ENCODE data around the gene PDLIM4. TPM values are rescaled to one million over a fixed set of nuclear protein-coding genes. Genes with fewer than 3 reads are reported as not detected.

Gene PDLIM4
- total RNA-seq, 1 experiment from 2014 or later, result 47.2 TPM

DNA sequence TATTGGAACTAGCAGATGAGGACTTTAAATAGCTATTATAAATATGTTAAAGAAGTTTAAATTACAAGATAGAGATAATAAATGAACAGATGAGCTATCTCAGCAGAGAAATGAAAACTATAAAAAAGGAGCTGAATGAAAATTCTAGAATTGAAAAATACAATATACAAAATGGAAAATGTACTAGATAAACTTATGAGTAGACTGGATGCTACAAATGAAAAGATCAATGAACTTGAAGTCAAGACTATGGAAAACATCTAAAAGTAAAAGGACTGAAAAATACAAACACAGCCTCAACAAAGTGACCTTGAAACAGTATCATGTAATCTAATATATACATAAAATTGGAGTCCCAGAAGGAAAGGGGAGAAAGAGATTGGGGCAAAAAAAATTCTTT lies 10.7 kb upstream of the PDLIM4 start:
- no peaks in the 10 kb centered on the region for H3K36me3 ChIP-seq (ENCODE audit: low read depth)
- H3K27ac ChIP-seq, result no peak overlapping the region
- peaks cover 4% of the 10 kb centered on the region; the same call in 1 of the 2 replicates for H3K9me3 ChIP-seq (ENCODE audit: insufficient read depth, low read depth)
- ChIA-PET CTCF (no interaction called here), POLR2A (ENCODE audit: unreplicated experiment) (no interaction called here)
- H4K20me1 ChIP-seq (ENCODE audit: insufficient read depth), result no peaks in the 10 kb centered on the region
- TF ChIP-seq EZH2 (IDR thresholded peaks at IDR 0.05; ENCODE audit: low read depth), result no peak
- H2AFZ ChIP-seq, result no peak overlapping the region
- peaks cover 10% of the 10 kb centered on the region for H3K4me1 ChIP-seq (replicated peaks; ENCODE audit: insufficient read depth)
- no TSS peak for BruUV-seq (replicated peaks)
- H3K4me2 ChIP-seq, result no peak overlapping the region
- H3K27me3 ChIP-seq (ENCODE audit: insufficient read depth, low read depth), result no peaks in the 10 kb centered on the region
- no peak overlapping the region for H3K4me3 ChIP-seq
- intact Hi-C loops (cut with micrococcal nuclease; ENCODE audit: unreplicated experiment), result no loop called here
- H3K9me2 ChIP-seq (ENCODE audit: insufficient read depth), result no peaks in the 10 kb centered on the region
- no peaks in the 10 kb centered on the region for H3K79me2 ChIP-seq (ENCODE audit: low read depth)
- H3F3A ChIP-seq (ENCODE audit: insufficient read depth, low read depth), result no peaks in the 10 kb centered on the region
- no peak for DNase-seq

DNA sequence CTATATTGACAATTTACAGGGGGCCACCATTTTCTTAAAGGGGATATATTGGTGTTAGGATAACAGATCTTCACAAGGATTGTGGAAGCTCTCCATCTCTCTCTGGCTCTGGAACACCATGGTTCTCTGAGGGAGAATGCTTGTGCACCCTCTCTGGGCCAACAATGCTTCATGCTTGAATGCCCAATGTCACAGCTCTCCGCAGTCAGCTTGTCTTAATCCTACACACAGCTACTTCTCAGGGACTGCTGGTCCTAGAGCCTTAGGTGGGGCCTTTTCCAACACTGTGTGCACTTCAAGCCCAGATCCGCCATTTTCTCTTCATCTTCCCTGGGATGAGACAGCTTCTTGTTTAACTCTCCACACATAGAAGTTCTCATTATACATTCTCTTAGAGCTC lies 6.9 kb upstream of the PDLIM4 start:
- BruUV-seq (replicated peaks), result no TSS peak
- ChIA-PET POLR2A (ENCODE audit: unreplicated experiment) (no interaction called here), CTCF (interaction anchor here (0.7 kb wide), 1 partner anchor 11 kb away, joined by 3 read pairs; no protein-coding TSS in a partner anchor)
- Histone ChIP-seq H3K9me2 (ENCODE audit: insufficient read depth) (no peaks in the 10 kb centered on the region), H2AFZ (no peak overlapping the region), H3K4me2 (no peak overlapping the region), H3K4me1 (replicated peaks; ENCODE audit: insufficient read depth) (peaks cover 12% of the 10 kb centered on the region), H3K36me3 (ENCODE audit: low read depth) (no peaks in the 10 kb centered on the region), H3F3A (ENCODE audit: insufficient read depth, low read depth) (no peaks in the 10 kb centered on the region; the same call in 1 of the 2 replicates), H3K27me3 (ENCODE audit: insufficient read depth, low read depth) (no peaks in the 10 kb centered on the region), H3K79me2 (ENCODE audit: low read depth) (no peaks in the 10 kb centered on the region), H3K4me3 (no peak overlapping the region), H4K20me1 (ENCODE audit: insufficient read depth) (no peaks in the 10 kb centered on the region), H3K9me3 (ENCODE audit: insufficient read depth, low read depth) (0 out of 2 replicates have a peak, but pooled peaks cover 4% of the 10 kb centered on the region), H3K27ac (no peak overlapping the region)
- no peak for DNase-seq
- intact Hi-C loops (cut with micrococcal nuclease; ENCODE audit: unreplicated experiment), result no loop called here
- no peak for TF ChIP-seq EZH2 (IDR thresholded peaks at IDR 0.05; ENCODE audit: low read depth)

DNA sequence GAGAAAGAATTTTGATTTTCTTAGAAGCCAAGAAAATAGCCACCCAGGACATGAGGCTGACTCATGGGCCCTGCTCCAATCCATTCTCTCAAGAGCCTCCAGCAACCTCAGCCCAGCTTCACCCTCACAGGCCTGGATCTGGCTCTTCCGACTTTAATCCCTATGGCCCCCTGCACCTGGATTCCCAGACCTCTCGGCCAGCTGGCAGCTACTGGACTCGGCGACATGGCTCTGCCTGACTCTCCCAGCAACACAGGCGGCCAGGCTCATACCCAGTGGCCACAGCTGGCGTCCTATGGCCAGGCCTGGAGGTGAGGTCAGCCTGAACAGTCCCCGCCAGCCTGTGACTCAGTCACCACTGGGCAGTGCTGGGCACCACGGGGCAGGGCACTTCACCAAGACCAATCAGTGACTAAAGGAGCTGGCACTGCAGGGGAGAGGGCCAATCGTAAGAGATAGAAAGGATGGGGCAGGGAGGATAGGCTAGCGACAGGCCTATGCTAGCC lies 6.2 kb upstream of the PDLIM4 start:
- no TSS peak for BruUV-seq (replicated peaks)
- Histone ChIP-seq H3K9me3 (ENCODE audit: insufficient read depth, low read depth) (0 out of 2 replicates have a peak, but pooled peaks cover 3% of the 10 kb centered on the region), H3K27ac (no peak overlapping the region), H3K4me2 (no peak overlapping the region), H3F3A (ENCODE audit: insufficient read depth, low read depth) (no peaks in the 10 kb centered on the region; the same call in 1 of the 2 replicates), H4K20me1 (ENCODE audit: insufficient read depth) (no peaks in the 10 kb centered on the region), H3K4me1 (replicated peaks; ENCODE audit: insufficient read depth) (peaks cover 12% of the 10 kb centered on the region), H3K36me3 (ENCODE audit: low read depth) (no peaks in the 10 kb centered on the region), H3K79me2 (ENCODE audit: low read depth) (no peaks in the 10 kb centered on the region), H2AFZ (no peak overlapping the region), H3K27me3 (ENCODE audit: insufficient read depth, low read depth) (no peaks in the 10 kb centered on the region), H3K9me2 (ENCODE audit: insufficient read depth) (no peaks in the 10 kb centered on the region), H3K4me3 (no peak overlapping the region)
- no peak for DNase-seq
- CTCF ChIA-PET, result interaction anchor here (0.7 kb wide), 1 partner anchor 12 kb away, joined by 3 read pairs; no protein-coding TSS in a partner anchor
- intact Hi-C loops (cut with micrococcal nuclease; ENCODE audit: unreplicated experiment), result no loop called here
- no peak for TF ChIP-seq EZH2 (IDR thresholded peaks at IDR 0.05; ENCODE audit: low read depth)
- TF ChIP-seq, protein P1, sequence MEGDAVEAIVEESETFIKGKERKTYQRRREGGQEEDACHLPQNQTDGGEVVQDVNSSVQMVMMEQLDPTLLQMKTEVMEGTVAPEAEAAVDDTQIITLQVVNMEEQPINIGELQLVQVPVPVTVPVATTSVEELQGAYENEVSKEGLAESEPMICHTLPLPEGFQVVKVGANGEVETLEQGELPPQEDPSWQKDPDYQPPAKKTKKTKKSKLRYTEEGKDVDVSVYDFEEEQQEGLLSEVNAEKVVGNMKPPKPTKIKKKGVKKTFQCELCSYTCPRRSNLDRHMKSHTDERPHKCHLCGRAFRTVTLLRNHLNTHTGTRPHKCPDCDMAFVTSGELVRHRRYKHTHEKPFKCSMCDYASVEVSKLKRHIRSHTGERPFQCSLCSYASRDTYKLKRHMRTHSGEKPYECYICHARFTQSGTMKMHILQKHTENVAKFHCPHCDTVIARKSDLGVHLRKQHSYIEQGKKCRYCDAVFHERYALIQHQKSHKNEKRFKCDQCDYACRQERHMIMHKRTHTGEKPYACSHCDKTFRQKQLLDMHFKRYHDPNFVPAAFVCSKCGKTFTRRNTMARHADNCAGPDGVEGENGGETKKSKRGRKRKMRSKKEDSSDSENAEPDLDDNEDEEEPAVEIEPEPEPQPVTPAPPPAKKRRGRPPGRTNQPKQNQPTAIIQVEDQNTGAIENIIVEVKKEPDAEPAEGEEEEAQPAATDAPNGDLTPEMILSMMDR (conservative IDR thresholded peaks at IDR 0.05), result no peak
- POLR2A ChIA-PET (ENCODE audit: unreplicated experiment), result interaction anchor here (0.6 kb wide), 1 partner anchor 43 kb away, joined by 5 read pairs; no protein-coding TSS in a partner anchor

DNA sequence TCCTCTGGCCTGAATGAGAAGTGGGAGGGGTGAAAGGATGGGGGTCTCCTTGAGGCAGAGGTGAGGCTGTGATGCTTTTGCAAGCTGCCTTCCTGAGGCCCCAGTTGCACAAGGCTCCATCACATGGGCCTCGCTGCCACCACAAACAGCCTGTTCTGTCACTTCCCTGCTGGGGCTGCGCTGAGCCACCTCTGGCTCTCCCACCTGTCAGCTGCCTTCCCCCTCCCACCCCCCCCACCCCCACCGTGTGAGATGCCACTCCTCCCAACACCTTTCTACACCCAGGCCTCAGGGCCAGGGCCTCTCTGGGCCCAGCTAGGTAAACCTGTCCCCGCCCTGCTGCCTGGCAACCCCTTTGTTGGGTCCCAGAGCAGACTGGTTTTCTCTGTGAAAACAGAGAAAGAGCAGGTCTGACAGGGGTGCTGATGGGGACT lies 4.5 kb upstream of the PDLIM4 start:
- H3K36me3 ChIP-seq (ENCODE audit: low read depth), result no peaks in the 10 kb centered on the region
- peaks cover 12% of the 10 kb centered on the region for H3K4me1 ChIP-seq (replicated peaks; ENCODE audit: insufficient read depth)
- peak; percentile 39 to 67 for DNase-seq
- H3K4me2 ChIP-seq, result no peak overlapping the region
- H3F3A ChIP-seq (ENCODE audit: insufficient read depth, low read depth), result no peaks in the 10 kb centered on the region; the same call in 1 of the 2 replicates
- H3K27ac ChIP-seq, result no peak overlapping the region
- intact Hi-C loops (cut with micrococcal nuclease; ENCODE audit: unreplicated experiment), result no loop called here
- ChIA-PET POLR2A (ENCODE audit: unreplicated experiment) (interaction anchor here (0.5 to 0.6 kb wide), 3 partner anchors 26 to 212 kb away, joined by 3 to 8 read pairs (median 3); partner anchors contain the start of genes P4HA2 and SLC22A4), CTCF (no interaction called here)
- H3K9me2 ChIP-seq (ENCODE audit: insufficient read depth), result no peaks in the 10 kb centered on the region
- 0 out of 2 replicates have a peak, but pooled peaks cover 3% of the 10 kb centered on the region for H3K27me3 ChIP-seq (ENCODE audit: insufficient read depth, low read depth)
- no peak overlapping the region for H3K4me3 ChIP-seq
- no peaks in the 10 kb centered on the region for H4K20me1 ChIP-seq (ENCODE audit: insufficient read depth)
- no TSS peak for BruUV-seq (replicated peaks)
- H3K9me3 ChIP-seq (ENCODE audit: insufficient read depth, low read depth), result no peaks in the 10 kb centered on the region
- no peak overlapping the region for H2AFZ ChIP-seq
- TF ChIP-seq EZH2 (IDR thresholded peaks at IDR 0.05; ENCODE audit: low read depth), result no peak
- TF ChIP-seq, protein P1 (conservative IDR thresholded peaks at IDR 0.05), result no peak
- H3K79me2 ChIP-seq (ENCODE audit: low read depth), result no peaks in the 10 kb centered on the region
